Measurements from ENCODE around the gene THAP10.
A peak's percentile ranks its signal among the peaks of the same experiment; 100 is the strongest.

THAP10 gene

DNA sequence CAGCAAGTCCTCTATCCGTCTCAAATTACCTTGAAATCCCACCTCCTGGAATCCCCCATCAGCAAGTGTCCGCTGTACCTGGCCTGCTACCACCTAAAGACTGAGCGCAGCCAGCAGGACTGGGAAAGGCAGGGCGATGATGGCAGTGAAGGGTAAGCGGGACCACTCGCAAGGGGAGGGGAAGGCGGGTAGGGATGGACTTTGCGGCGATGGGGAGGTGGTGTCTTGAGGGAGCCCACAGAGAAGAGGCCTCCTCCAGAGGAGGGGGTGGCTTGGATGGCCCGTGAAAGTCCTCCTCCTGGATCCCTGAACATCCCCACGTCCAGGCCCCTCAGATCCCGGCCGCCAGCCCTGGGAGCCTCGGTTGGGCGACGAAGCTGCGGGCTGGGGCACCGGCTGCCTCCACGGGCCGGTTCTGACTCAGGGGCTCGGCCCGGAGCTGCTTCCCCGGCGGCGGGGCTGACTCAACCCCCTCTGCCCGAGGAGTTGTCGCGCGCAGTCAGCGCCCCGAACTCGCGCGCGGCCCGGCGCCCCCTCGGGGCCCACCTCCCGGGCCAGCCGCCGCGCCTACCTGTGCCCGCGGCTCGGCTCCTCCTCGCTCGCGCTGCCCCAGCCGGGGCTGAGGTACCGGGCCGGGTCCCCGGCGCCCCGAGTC lies 38.8 kb downstream of the THAP10 start:
- peak; percentile 44 for DNase-seq

DNA sequence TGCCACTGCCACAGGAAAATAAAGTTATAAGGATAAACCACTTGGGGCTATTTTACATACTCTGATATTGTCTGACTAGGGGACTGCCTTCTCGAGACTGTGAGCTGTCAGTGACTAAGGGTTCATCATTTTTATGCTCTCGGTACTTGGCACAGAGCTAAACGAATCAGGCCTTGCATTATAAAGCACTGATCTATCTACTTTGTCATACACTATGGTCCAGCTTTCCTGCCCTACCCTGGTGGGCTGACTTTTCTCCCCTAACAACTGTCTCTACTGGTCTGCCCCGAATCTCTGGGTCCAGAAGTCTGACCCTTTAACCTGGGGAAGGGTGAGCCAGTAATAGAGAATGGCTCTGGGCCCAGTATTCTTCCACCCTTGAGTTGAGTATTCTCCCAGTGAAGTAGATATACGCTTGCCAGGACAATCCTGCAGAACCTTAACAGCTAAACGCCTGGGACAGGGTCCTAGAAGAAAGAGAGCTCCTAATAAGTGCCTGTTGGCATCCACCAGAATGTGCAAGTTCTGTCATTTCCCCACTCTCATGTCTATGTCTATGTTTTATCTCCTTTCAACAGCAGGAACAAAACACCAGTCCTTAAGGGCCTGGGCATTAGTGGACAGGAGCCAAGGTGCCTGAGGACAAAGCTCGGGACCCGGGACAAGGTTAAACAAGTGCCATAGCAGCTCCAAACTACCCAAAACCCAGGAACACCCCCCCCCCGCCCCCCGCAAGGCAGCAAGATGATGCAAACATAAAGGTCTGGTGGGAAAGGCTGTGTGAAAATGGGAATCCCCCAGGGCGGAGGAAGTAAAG lies 39.5 kb downstream of the THAP10 start:
- DNase-seq: no peak

DNA sequence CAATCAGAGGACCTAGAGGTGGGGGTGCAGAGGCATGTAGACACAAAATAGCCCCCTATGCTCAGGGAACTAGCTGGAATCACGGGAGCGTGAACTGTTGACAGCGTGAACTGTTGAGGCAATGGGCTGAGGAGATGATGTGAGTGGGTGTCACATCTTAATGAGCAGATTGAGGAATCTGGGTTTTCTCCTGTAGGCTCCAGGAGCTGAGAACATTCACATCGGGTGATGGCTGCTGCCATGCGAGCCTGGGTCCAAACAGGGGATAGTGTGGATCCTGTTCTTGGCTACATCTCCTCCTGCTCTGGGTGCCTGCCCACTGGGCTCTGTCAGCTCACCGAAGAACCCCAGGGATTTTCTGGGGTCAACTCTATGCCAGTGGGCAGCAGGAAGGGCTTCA lies 40.3 kb downstream of the THAP10 start:
- DNase-seq: no peak

DNA sequence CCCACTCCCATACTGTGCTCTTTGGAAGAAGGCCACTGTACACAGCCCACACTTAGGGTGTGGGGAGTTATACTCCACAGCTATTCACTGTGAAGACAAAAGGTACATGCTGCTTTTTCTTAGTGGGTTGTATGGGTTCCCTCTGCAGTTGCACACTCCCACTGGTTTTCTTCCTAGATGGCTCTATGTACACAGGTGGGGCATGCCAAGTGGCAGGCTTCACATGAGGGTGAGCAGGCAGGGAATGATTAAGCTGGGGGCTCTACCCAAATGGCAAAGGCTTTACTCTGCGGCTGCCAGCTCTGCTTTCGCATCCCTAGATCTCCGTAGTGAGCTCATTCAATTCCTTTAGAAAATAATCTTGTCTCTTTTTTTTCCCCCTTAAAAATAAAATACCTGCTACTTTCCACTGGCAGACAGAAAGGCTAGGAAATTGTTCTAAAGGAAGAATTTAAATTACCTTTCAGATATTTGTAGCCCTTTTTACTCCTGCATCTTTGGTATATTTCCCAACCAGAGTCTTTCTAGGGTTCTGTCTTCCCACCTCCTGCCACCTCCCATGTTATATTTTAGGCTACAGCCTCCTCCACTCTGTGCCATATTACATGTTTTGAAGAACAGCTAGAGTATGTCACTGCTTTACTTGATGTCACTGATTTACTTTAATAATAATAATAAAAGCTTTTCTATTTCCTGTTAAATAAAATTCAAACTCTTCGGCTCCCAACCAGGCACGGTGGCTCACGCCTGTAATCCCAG lies 46.5 kb downstream of the THAP10 start:
- DNase-seq: no peak

DNA sequence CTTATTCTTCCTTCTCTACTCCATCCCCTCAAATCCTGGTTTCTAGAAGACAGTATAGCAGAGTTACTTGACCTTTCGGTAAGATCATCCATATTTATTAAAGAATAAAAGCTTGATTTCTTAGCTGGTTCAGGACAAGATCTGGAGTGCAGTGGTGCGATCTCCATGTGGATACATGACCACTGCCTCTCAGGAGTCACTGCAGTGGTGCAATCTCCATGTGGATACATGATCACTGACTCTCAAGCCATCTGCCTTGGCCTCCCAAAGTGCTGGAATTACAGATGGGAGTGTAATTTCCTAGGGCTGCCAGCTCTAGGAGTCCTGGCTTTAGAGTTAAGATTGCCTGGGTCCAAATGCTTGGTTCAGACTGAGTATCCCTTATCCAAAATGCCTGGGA lies 54.8 kb downstream of the THAP10 start:
- no peak for DNase-seq

DNA sequence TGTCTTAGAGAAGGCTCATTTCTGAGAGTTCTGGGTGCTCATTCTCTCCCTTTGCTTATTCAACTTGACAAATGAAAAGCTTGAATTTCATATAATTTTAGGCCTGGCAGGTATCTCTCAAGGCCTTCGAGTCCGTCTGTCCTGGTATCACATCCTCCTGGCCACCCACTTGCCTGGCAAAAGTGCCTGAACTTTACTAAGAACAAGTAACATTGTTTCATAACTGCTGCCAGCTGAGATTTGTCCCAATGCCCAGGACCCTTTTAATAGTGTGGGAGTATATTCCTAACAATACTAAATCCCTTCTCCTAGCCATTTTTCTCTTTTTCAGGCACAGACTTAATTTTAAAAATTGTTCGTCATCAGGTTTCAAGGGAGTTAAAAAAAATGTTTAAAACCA lies 56.4 kb downstream of the THAP10 start:
- DNase-seq: no peak

DNA sequence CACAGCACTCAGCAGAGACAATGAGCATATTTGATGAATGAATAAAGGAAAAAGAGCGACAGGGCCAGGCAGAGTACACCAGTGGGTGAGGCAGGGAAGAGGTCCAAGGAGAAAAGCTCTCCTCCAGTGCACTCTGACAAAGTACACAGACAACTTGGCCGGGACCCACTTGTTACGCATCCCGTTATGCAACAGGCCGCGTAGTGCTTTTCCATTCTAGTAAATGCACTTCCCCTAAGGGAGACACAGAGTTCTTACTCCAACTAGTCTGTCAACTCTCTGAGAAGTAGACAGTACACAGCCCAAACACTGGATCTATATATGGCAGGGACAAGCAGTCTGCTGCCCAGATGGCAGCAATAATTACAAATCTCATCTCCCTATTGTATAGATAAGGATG lies 56.8 kb downstream of the THAP10 start:
- no peak for DNase-seq

DNA sequence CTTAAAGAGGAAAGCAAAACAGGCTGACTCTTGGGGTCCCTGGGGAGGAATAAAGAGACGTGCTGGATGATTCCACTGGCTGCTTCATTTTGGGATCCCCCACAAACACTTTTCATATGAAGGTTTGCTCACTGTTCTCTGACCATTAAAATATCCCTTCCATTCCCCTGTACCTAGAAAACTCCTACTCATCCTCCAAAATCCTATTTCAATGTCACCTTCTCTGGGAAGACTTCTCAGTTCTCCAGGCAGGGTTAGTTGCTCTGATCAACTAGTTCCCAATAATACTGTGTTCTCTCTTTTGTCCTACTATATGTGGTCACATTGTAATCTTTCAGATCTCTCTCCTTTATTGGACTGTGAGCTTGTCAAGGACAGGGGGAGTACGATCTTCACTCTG lies 57.2 kb downstream of the THAP10 start:
- no peak for DNase-seq

DNA sequence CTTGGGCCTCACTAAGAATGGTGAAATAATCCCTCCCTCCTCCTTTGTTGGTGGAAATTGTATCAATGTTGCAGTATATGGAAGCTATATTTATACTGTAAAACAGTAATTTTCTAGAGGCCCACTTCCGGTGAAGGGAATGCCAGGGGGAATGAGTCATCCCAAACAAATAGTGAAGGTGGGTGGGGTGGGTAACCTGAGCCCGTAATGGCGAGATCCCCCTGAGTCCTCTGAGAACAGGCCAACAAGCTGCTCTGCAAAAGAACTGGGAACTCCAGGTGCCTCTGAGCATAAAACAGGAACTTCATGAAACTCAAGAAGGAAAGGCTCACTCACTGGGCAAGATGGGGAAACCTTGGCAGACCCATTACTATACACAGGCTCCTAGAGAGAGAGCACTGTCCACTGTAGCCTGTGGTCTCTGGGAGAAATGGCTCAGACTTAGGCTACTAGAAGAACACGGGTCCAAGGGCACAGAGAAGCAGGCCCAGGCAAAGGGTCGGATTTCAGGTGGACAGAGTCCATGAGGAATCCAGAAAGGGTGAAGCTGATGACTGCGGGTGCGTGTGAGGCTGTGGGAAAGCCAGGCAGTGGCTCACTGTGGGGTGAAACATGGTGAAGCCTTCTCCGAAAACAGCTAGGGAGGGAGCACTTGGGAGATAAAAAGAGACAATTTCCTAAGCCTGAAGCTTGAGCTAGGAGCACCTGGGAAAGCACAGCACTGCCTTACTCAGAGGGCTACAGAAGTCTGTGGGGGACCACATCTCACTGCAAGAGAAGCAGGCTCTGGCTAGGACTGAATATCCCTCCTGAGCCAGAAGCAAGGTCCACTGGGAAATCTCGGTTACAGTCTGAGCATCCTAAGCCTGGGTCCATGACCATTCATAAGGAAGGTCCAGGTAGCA lies 58.1 kb downstream of the THAP10 start:
- DNase-seq: peak; percentile 84

DNA sequence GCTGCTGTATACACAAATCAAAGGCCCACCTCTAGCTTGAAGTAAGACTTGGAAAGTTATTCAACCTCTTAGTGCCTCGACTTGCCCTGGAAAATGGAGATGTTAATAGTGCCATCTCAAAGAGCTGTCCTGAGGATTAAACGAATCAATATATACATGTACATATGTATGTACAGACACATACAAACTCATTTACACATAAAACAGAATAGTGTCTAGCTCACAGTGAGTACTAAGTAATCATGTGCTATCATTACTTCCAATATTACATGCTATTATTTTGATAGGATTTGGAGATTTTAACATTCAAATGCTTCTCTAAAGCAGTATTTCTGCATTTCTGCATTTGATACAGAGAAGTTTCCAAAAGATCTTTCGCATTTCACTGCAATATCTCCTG lies 58.8 kb downstream of the THAP10 start:
- DNase-seq: no peak

DNA sequence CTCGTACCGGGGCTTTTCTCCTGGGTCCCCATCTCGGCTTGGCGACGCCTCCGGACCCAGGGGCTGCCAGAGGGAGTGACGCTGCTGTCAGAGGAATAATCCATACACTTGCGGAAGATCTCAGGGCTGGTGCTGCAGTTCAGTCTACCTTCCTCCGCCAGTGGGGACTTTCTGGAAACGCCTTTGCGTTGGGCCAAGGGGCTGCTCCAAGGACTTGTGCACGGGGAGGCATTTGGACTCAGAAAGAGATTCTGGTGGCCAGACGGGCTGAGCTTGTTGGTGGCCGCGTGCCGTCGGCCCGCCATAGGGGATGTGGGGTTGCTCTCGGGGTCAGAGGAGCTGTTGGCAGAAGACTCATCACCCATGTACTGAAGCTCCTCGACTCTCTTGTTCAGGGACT lies 60.1 kb downstream of the THAP10 start:
- DNase-seq: no peak

All from NCI-H146 (cell line).